Lower leg skin (tissue), 3 donors: ENCODE results near the gene LCK.

Source experiments
- POLR2A ChIP-seq, 2 donors: fragments of 450-650 bp; IDR thresholded peaks; one replicate each; pipeline ENCODE4 v1.6.1; 2016 to 2017; ENCODE audit warnings: antibody characterized with exemption in 2 of 2, mild to moderate bottlenecking in 1 of 2, moderate library complexity in 1 of 2
- TF ChIP-seq, protein P1 (sequence below), 3 donors: fragments of 450-650 bp; IDR thresholded peaks; one replicate each; pipeline ENCODE4 v1.5.1; 2016; ENCODE audit warnings: antibody characterized with exemption in 3 of 3, mild to moderate bottlenecking in 3 of 3, moderate library complexity in 2 of 3

DNA sequence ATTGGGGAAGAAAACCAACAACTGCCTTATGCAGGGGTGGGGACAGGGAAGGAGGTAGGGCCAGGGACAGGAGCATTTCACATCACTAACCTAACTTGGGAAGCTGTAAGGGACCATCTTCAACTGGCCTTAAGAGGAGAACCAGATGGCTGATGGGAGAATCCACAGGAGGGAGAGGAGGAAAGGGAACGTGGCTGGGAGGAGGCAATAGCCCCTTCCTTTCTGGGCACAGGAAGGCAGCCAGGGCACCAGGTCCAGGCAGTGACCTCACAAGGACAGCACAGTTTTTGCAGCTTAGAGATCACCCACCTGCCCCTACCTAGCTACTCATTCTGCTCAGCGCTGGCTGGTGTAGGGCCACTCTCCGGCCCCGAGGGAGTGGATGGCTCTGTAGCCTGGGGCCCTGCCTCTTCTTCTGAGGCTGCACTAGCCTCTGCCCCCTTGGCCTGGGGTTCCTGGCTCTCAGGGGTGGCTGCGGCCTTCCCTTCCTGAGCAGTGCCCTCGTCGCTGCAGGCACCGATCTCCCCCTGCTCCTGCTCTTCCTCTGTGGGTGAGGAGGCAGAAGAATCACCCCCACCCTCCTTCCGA, 83.3 kb downstream of the LCK start:
- TF ChIP-seq, protein P1, sequence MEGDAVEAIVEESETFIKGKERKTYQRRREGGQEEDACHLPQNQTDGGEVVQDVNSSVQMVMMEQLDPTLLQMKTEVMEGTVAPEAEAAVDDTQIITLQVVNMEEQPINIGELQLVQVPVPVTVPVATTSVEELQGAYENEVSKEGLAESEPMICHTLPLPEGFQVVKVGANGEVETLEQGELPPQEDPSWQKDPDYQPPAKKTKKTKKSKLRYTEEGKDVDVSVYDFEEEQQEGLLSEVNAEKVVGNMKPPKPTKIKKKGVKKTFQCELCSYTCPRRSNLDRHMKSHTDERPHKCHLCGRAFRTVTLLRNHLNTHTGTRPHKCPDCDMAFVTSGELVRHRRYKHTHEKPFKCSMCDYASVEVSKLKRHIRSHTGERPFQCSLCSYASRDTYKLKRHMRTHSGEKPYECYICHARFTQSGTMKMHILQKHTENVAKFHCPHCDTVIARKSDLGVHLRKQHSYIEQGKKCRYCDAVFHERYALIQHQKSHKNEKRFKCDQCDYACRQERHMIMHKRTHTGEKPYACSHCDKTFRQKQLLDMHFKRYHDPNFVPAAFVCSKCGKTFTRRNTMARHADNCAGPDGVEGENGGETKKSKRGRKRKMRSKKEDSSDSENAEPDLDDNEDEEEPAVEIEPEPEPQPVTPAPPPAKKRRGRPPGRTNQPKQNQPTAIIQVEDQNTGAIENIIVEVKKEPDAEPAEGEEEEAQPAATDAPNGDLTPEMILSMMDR (IDR thresholded peaks at IDR 0.05) = no peak
- TF ChIP-seq POLR2A (IDR thresholded peaks at IDR 0.05) = no peak
